GM21717 (cell line): Measurements from ENCODE around the gene BLTP3B.
"Not testable (repeated sequence)": the region's sequence is repeated elsewhere in the genome, so short reads cannot be mapped to it uniquely, and the experiment has no call there.

Source experiments
- ATAC-seq: cut with Tn5 transposase; IDR thresholded peaks from one replicate; pipeline ENCODE4 v1.9.1; 2021; ENCODE audit warnings: mild to moderate bottlenecking, moderate library complexity; ENCODE audit not compliant: unreplicated experiment

Gene BLTP3B

GRCh38 chr12:100142851-100143559 lies at the start of gene BLTP3B:
TSS of gene BLTP3B (minus strand) at chr12:100142874. CDS start at chr12:100142635, 239 bp downstream.
- peak; percentile 73 for ATAC-seq

GRCh38 chr12:100189636-100190394 lies 47.1 kb upstream of the BLTP3B start:
- no peak for ATAC-seq

DNA sequence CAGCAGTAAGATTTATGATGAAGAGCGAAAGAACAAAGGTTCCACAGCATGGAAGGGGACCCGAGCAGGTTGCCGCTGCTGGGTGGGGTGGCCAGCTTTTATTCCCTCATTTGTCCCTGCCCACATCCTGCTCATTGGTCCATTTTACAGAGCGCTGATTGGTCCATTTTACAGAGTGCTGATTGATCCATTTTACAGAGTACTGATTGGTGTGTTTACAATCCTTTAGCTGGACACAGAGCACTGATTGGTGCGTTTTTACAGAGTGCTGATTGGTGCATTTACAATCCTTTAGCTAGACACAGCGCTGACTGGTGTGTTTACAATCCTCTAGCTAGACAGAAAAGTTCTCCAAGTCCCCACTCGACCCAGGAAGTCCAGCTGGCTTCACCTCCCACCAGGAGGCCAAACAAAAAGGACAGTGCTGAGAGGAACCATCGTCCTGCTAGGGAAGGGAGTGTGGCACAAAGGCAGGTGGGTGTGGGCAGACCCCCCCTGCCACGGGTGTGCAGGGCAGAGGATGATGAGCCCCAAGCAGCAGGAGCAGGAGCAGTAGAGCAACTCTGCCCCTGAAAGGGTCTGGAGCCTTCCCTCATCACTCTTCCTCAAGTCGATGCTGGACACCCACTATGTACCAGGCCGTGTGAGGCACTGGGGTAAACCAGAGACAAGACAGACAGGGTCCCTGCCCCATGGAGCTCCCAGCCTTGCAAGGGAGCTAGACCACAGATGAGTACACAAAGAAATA lies 46.4 kb upstream of the BLTP3B start:
- ATAC-seq = not testable (repeated sequence)

DNA sequence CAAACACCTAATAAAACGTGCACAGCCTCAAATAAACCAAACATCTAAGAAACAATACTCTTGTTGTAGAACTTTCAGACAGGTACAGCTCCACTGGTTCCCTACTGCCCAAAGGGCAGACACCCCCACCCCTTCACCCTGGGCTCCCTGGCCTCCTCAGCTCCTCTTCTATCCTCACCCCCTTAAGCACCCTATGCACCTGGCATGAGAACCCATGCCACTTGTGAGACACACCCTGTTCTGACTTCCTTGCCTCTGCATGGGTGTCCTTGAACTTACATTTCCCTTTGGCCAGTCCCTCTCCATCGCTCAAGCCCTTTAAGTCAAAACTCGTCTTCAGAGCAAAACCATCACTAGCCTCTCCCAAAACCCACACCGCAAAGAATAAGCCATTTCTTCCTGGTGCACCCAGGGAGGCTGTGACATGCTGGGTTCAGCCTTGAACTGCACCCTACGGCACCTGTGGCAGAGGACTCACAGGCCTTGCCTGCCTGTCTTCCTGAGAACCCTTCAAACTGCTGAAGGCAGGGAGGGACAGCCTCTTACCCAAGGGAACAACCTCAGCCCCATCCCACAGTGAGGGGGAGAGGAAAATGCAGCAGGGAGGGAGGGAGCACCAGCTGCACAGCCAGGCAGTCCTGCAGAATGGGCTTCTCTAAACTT lies 45.3 kb upstream of the BLTP3B start:
- no peak for ATAC-seq

DNA sequence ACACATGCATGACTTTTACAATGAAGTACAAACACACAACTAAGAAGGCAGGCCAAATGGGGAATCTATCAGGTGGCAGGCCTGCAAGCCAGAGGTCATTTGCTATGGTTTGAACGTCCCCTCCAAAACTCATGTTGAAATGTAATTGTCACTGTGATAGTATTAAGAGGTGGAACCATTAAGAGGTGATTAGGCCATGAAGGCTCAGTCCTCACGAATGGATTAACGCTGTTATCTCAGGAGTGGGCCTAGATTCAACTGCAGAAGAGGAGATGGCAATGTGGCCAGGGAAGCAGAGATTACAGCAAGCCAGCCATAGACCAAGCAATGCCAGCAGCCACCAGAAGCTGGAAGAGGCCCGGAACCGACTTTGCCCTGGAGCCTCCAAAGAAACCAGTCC lies 44.4 kb upstream of the BLTP3B start:
- ATAC-seq = no peak

DNA sequence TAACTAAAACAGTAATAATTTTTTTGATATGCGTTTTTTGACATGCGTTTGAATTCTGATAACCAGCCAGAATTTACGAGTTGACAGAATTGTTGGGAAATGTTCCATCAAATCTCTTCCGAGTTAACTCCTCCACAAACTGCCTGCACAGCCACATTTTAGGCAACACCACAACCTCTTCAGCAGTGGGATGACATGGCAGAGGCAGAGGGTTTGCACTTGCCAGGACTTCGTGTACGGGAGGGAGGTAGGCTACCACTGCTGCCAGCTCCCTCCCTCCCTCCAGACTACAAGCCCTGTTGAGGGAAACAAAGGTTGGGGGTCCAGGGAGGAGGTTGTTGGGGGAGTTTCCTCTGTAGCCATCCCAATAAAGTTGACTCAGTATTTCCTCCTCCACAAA lies 43.4 kb upstream of the BLTP3B start:
- no peak for ATAC-seq

- peak; percentile 95 for ATAC-seq
Observed at GRCh38 chr12:100185361-100185894, 42.8 kb upstream of the BLTP3B start.

DNA sequence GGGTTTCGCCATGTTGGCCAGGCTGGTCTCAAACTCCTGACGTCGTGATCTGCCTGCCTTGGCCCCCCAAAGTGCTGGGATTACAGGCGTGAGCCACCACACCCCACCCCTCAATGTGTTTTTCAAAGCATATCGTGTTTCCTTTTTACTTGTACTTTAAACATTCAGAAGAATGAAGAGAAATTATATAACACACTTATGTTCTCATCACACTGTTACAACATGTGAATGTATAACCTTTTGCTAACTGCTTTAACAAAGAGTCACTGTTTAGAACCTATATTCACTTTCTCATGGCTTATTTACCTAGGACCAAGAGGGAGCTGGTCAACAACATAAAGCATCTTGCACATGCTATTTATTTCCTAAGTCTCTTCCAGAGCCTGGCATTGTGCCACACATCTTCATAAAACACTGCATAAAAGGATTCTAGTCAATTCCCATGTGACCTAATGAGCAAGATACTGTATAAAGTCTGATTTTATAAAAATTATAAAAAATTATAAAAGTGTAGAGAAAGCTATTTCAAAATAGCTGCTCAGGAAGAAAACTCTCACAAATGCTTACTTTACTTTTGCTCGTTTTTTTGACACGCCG lies 42.0 kb upstream of the BLTP3B start:
- ATAC-seq = no peak

- ATAC-seq = no peak
Observed at GRCh38 chr12:100179252-100179651, 36.6 kb upstream of the BLTP3B start.

- ATAC-seq = not testable (repeated sequence)
Observed at GRCh38 chr12:100176493-100176892, 33.8 kb upstream of the BLTP3B start.

DNA sequence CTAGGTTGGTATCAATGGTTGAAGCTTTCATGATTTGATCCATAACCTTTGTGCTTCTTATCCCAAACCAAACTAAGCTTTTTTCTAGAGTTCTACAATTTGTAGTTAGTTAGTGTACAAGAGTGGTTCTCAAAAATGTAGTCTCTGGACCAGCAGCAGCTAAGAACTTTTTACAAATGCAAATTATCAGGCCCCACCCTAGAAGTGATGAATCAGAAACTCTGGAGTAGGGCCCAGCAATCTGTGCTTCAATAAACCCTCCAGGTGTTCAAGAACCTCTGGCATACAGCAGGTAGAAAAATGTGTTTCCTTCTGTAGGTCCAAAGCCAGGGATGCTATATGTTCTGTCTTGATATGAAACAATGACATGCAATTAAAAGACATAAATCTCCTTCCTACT lies 31.8 kb upstream of the BLTP3B start:
- ATAC-seq = no peak

DNA sequence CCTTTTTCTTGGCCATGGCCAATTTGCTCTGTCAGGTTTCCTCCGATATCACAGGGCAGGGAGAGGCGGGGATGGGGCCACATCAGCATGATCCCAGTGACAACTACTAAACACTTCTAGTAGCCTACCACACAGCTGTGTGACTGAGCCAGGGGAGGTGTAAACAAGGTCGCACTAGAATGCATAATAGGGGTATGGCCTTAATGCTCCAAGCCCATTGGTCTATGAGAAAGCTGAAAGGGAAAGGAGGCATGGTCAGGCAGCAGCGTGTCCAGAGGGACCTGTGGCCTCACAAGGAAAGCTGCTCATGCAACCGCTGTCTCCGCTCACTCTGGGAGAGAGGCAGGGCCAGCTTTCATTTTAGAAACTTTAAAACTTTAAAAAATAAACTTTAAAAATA lies 30.4 kb upstream of the BLTP3B start:
- no peak for ATAC-seq

GRCh38 chr12:100171248-100171647 lies 28.6 kb upstream of the BLTP3B start:
- no peak for ATAC-seq

- no peak for ATAC-seq
Observed at GRCh38 chr12:100170313-100170858, 27.7 kb upstream of the BLTP3B start.

GRCh38 chr12:100169345-100169744 lies 26.7 kb upstream of the BLTP3B start:
- ATAC-seq = no peak

DNA sequence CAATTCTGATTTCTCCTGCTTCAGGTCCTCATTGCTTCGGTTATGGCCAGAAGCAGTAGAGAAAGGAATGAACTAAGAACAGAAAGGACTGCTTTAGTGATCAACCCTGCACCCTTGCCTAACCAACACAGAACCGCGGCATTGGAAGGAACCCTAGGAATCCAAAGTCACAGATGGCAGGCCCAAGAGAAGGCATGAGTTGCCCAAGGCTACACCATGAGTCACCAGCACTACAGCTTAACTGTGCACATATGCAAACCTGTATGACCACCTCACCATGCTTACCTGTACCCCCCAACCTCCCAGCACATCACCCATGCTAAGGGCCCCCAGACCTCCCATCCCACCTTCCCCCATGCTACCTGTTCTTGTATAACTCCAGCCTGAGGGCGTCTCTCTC lies 25.9 kb upstream of the BLTP3B start:
- no peak for ATAC-seq

DNA sequence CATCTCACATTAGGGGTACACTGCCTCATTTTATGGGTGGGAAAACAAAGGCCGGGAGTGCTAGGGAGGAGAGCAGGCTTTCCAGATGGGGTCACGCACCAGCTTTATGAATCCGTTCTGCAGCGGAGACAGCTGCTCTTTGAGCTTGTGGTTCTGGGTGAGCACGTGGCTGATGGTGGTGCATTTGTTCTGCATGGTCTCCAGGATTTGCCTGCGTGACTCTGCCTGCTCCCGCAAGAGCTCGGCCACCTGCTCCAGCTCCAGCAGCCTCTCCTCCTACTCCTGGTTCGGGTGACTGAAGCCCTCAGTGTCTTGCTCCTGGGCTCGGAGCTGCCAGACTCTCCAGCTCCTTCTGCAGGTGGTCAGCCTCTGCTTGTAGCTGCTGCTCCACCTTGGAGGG lies 23.6 kb upstream of the BLTP3B start:
- ATAC-seq = no peak

DNA sequence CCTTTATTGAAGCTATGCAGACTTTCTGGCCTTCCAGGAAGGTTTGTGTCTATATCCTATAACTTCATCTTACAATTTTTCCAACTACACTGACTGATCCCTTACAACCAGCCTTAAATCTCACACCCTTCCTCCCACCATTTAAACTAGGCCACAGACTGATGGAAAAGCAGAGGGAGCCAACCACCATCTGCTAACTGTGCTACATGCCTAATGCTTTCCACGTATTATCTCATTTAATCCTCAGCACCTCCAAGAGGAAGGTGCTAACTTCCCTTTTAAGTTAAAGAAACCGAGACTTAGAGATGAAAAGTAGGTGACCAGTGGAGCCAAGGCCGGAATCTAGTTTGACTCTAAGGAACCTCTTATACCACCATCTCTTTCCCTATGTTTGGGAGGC lies 22.7 kb upstream of the BLTP3B start:
- no peak for ATAC-seq

DNA sequence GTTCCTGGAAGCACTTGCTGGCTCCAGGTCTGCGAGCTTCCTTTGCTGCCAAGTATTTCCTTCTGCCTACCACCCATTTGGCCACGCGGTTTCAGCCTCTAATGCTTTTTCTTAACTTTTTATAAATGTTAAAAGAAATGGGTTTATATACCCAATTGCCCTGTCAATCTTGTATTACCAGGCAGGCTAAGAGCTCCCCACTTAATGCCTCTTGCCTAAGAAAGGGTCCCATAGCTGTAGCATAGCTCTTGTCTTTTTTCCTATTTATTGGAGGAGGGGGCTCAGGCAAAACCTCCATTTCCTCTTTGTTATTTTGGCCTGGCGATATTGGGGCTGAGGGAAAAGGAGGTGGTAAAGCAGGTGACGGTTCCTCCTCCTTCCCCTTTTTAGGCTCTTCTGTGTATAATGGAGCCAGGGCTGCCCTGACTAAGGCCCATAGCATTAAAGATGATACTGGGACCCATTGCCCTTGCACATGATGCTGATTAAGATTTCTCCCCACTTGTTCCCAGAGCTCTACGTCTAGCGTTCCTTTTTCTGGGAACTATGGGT lies 21.6 kb upstream of the BLTP3B start:
- peak; percentile 22 for ATAC-seq
